GM12878 (cell line): ENCODE results near the gene ZC3H6. TPM values are rescaled to one million over a fixed set of nuclear protein-coding genes. Genes with fewer than 3 reads are reported as not detected.

Experiments used
- ATAC-seq: fragments of 200-7000 bp; cut with Tn5 transposase; 3 replicates; pipeline ENCODE4 v1.9.1; 2020; ENCODE audit warnings: mild to moderate bottlenecking, moderate library complexity
- BruUV-seq: library from RNA; stranded (reverse); fragments of 400-500 nt; replicated peaks from 2 replicates; lab custom pipeline; 2021; lab: Mats Ljungman, UMichigan
- CTCF ChIA-PET: fragments of 300-600 bp; sonication (Branson Sonifier 250); formaldehyde crosslinking; extraction: SDS; loops from one replicate; lab custom pipeline; 2021; ENCODE audit warnings: inconsistent platforms; lab: Yijun Ruan, JAX
- POLR2A ChIA-PET: fragments of 350-600 bp; formaldehyde crosslinking; extraction: SDS; loops from one replicate; lab custom pipeline; 2021; ENCODE audit warnings: inconsistent platforms; lab: Charles Lee
- RAD21 ChIA-PET: fragments of 300-600 bp; sonication (Branson Sonifier 250); formaldehyde crosslinking; loops from one replicate; lab custom pipeline; 2023; ENCODE audit warnings: antibody characterized with exemption; ENCODE audit not compliant: unreplicated experiment; lab: Charles Lee
- SMC1A ChIA-PET: fragments of 300-600 bp; sonication (Branson Sonifier 250); formaldehyde crosslinking; loops from one replicate; lab custom pipeline; 2023; ENCODE audit not compliant: unreplicated experiment, uncharacterized antibody; lab: Charles Lee
- DNase-seq: peaks from one replicate; pipeline ENCODE4 v3.0.0-alpha.2; 2011; ENCODE audit warnings: low read depth, low spot score
- FAIRE-seq: peaks from 3 replicates; lab custom pipeline; 2011; peaks lifted over from hg19 to GRCh38; lab: Jason Lieb, UNC
- H2AFZ ChIP-seq: 2 replicates; pipeline ENCODE4 v1.6.0; 2011; ENCODE audit warnings: low read depth, low read length, control low read depth; ENCODE audit not compliant: control insufficient read depth
- H3K27ac ChIP-seq: 2 replicates; pipeline ENCODE4 v1.5.1; 2011; ENCODE audit warnings: control low read depth; ENCODE audit not compliant: control insufficient read depth, insufficient read depth
- H3K27me3 ChIP-seq, 2 experiments: replicated peaks in 1 of 2; 2 replicates each; pipeline versions ENCODE4 v1.6.0 to v1.6.1; 2011; ENCODE audit warnings: low read length in 1 of 2; ENCODE audit not compliant: control insufficient read depth in 2 of 2, insufficient read depth in 2 of 2
- H3K36me3 ChIP-seq, 2 experiments: 2 replicates each; pipeline ENCODE4 v1.5.1; 2011; ENCODE audit warnings: low read length in 1 of 2; ENCODE audit not compliant: control insufficient read depth in 2 of 2, insufficient read depth in 2 of 2
- H3K4me1 ChIP-seq: 2 replicates; pipeline ENCODE4 v1.6.1; 2011; ENCODE audit warnings: mild to moderate bottlenecking, low read length, moderate library complexity, mixed read lengths; ENCODE audit not compliant: control insufficient read depth, insufficient read depth
- H3K4me2 ChIP-seq: 2 replicates; pipeline ENCODE4 v1.6.0; 2011; ENCODE audit warnings: control low read depth; ENCODE audit not compliant: control insufficient read depth, insufficient read depth
- H3K4me3 ChIP-seq: fragments of 200-600 bp; sonication (generic); 2 replicates; pipeline ENCODE4 v1.5.1; 2016
- H3K79me2 ChIP-seq: 2 replicates; pipeline ENCODE4 v1.6.0; 2011; ENCODE audit warnings: low read length; ENCODE audit not compliant: control insufficient read depth, insufficient read depth
- H3K9ac ChIP-seq: 2 replicates; pipeline ENCODE4 v1.8.0; 2011; ENCODE audit warnings: low read length, control low read depth, mixed read lengths; ENCODE audit not compliant: control insufficient read depth, insufficient read depth
- H3K9me3 ChIP-seq: replicated peaks from 3 replicates; pipeline ENCODE4 v1.5.1; 2011; ENCODE audit warnings: mild to moderate bottlenecking, low read length; ENCODE audit not compliant: control insufficient read depth, insufficient read depth
- H4K20me1 ChIP-seq: 2 replicates; pipeline ENCODE4 v1.6.0; 2011; ENCODE audit not compliant: control insufficient read depth, insufficient read depth
- ETV6 ChIP-seq, 2 experiments: fragments of 450-650 bp in 1 of 2; IDR thresholded peaks in 1 of 2; conservative IDR thresholded peaks in 1 of 2; 2 replicates each; pipeline ENCODE4 v1.6.1; 2014; ENCODE audit warnings: antibody characterized with exemption in 1 of 2, borderline replicate concordance in 1 of 2, low read depth in 1 of 2, mild to moderate bottlenecking in 1 of 2, moderate library complexity in 1 of 2
- HDAC6 ChIP-seq: fragments of 200-600 bp; sonication (generic); IDR thresholded peaks from one replicate; pipeline ENCODE4 v1.8.0; 2017; ENCODE audit warnings: antibody characterized with exemption; ENCODE audit not compliant: unreplicated experiment
- HSF1 ChIP-seq: fragments of 150-350 bp; IDR thresholded peaks from 2 replicates; pipeline ENCODE4 v1.6.1; 2014; ENCODE audit warnings: mild to moderate bottlenecking, low read depth, low read length
- IRF4 ChIP-seq: IDR thresholded peaks from 2 replicates; pipeline ENCODE4 v1.6.1; 2011; ENCODE audit warnings: low read depth, low read length
- LARP7 ChIP-seq: fragments of 450-650 bp; IDR thresholded peaks from 2 replicates; pipeline ENCODE4 v1.6.1; 2017; ENCODE audit warnings: mild to moderate bottlenecking
- NBN ChIP-seq: fragments of 450-650 bp; IDR thresholded peaks from 2 replicates; pipeline ENCODE4 v1.6.1; 2016
- NR2F1 ChIP-seq: fragments of 450-650 bp; conservative IDR thresholded peaks from 2 replicates; pipeline ENCODE4 v1.6.1; 2017; ENCODE audit warnings: mild to moderate bottlenecking
- RUNX3 ChIP-seq: IDR thresholded peaks from 2 replicates; pipeline ENCODE4 v1.6.1; 2012; ENCODE audit warnings: low read length, inconsistent platforms
- SMAD1 ChIP-seq: fragments of 450-650 bp; IDR thresholded peaks from 2 replicates; pipeline ENCODE4 v1.6.1; 2018; ENCODE audit warnings: mild to moderate bottlenecking, low read depth; ENCODE audit not compliant: partially characterized antibody
- SP1 ChIP-seq: IDR thresholded peaks from one replicate; pipeline ENCODE4 v1.6.1; 2011; ENCODE audit warnings: low read depth, low read length
- SUPT20H ChIP-seq: IDR thresholded peaks from 2 replicates; pipeline ENCODE4 v1.6.1; 2011; ENCODE audit warnings: low read depth, mild to moderate bottlenecking, low read length, moderate library complexity, borderline replicate concordance; ENCODE audit not compliant: control insufficient read depth
- TBL1XR1 ChIP-seq: IDR thresholded peaks from 2 replicates; pipeline ENCODE4 v1.6.1; 2012; ENCODE audit warnings: low read depth, low read length, improper control_type of control experiment
- USF2 ChIP-seq: IDR thresholded peaks from 2 replicates; pipeline ENCODE4 v1.6.1; 2011; ENCODE audit warnings: low read depth, low read length, improper control_type of control experiment, borderline replicate concordance
- WGBS: methylation state at CpG from one replicate; pipeline ENCODE4 v1.1.6; 2016; ENCODE audit warnings: low lambda C conversion rate; ENCODE audit not compliant: insufficient replicate concordance, insufficient coverage; ENCODE audit errors: missing lambda C conversion rate; 5-methylcytosine and 5-hydroxymethylcytosine counted together
- in situ Hi-C: fragments of 300-500 bp; cut with MboI; formaldehyde crosslinking; loops from 9 replicates; pipeline ENCODE4 v1.14.3; 2018; ENCODE audit warnings: mixed read lengths
- intact Hi-C: fragments of 100-400 bp; cut with micrococcal nuclease; formaldehyde crosslinking; loops from one replicate; pipeline ENCODE4 v1.14.2; 2022; ENCODE audit not compliant: unreplicated experiment
- polyA plus RNA-seq, 11 experiments: library from polyadenylated mRNA; depleted of rRNA in 4 of 11; unstranded in 6 of 11; stranded (reverse) in 5 of 11; fragments of >200 nt; fragmentation: Nextera tagmentation in 4 of 11; fragmentation: Illumina TruSeq in 1 of 11; extraction: Ambion mirVana in 4 of 11; extraction: Trizol in 1 of 11; gene quantifications; 1 replicate in 1 of 11; 2 replicates in 10 of 11; pipeline versions ENCODE4 v1.2.1 to v1.2.3, GENCODE V29; 2011 to 2016; ENCODE audit warnings: inconsistent platforms in 2 of 11, missing spikeins in 2 of 11, low read depth in 1 of 11
- total RNA-seq, 4 experiments: library from RNA; depleted of rRNA in 3 of 4; stranded (reverse); fragments of >200 nt in 3 of 4; fragmentation: Illumina TruSeq in 1 of 4; extraction: Trizol in 1 of 4; gene quantifications; 2 replicates each; pipeline versions ENCODE4 v1.2.1 to v1.2.3, GENCODE V29; 2013 to 2021

The ZC3H6 gene
- total and polyA plus RNA-seq, 10 of the 15 experiments (the other 5 are each of a cell fraction or from before 2014, with no cell fraction given) = 0.53 to 4.7 (median 1.9) TPM

GRCh38 chr2:112317303-112318158 lies 42.1 kb downstream of the ZC3H6 start:
- 88% methylated on average over 5 of the region's 5 CpGs for WGBS
- POLR2A ChIA-PET = no interaction called here

More at GRCh38 chr2:112317303-112318158, 42.1 kb downstream of the ZC3H6 start:
- no peak for DNase-seq
- no peak for TF ChIP-seq LARP7
- TF ChIP-seq HDAC6 = no peak
- TF ChIP-seq HSF1 = no peak
- TF ChIP-seq USF2 = no peak
- TF ChIP-seq IRF4 = no peak
- no peak for TF ChIP-seq TBL1XR1
- no peak for TF ChIP-seq NR2F1
- TF ChIP-seq RUNX3 = no peak
- no peak for TF ChIP-seq SMAD1
- no peak for TF ChIP-seq ETV6 (conservative IDR thresholded peaks at IDR 0.05 in 1 of 2, IDR thresholded peaks at IDR 0.05 in 1 of 2; ENCODE audit: borderline replicate concordance in 1 of 2, low read depth in 1 of 2)
- no peak for TF ChIP-seq SUPT20H
- TF ChIP-seq SP1 = no peak
- no peak for TF ChIP-seq NBN
- TF ChIP-seq, all 136 proteins: peak for 0
- no peak overlapping the region for H2AFZ ChIP-seq
- no peak overlapping the region for H3K9ac ChIP-seq
- CTCF ChIA-PET = interaction anchor here (0.7 kb wide), 1 partner anchor 702 kb away, joined by 4 read pairs; no protein-coding TSS in a partner anchor
- H3K79me2 ChIP-seq = no peaks in the 10 kb centered on the region
- no peak overlapping the region for H3K4me2 ChIP-seq
- no peak for FAIRE-seq
- no peak overlapping the region for H3K4me3 ChIP-seq
- RAD21 ChIA-PET = no interaction called here
- H3K27me3 ChIP-seq = no peaks in the 10 kb centered on the region
- H3K27ac ChIP-seq = no peak overlapping the region
- intact Hi-C loops = no loop called here
- SMC1A ChIA-PET = interaction anchor here (1.3 kb wide), 1 partner anchor 40 kb away, joined by 4 read pairs; no protein-coding TSS in a partner anchor
- no peaks in the 10 kb centered on the region for H4K20me1 ChIP-seq
- BruUV-seq = no TSS peak
- H3K9me3 ChIP-seq = no peaks in the 10 kb centered on the region
- no peaks in the 10 kb centered on the region for H3K36me3 ChIP-seq
- H3K4me1 ChIP-seq = no peaks in the 10 kb centered on the region
- in situ Hi-C loops = no loop called here
- no peak for ATAC-seq
